Retinal pigment epithelial cell (primary cell): ENCODE results near the gene POU4F3.

Experiments
- DNase-seq: peaks from one replicate; pipeline ENCODE4 v3.0.0-alpha.2; 2010; ENCODE audit warnings: low read depth
- H3K4me3 ChIP-seq: 2 replicates; pipeline ENCODE4 v1.5.1; 2011; ENCODE audit warnings: mild to moderate bottlenecking, low read length, control low read depth, moderate library complexity
- CTCF ChIP-seq: conservative IDR thresholded peaks from 2 replicates; pipeline ENCODE4 v1.5.1; 2011; ENCODE audit warnings: low read depth, low read length, control low read depth, inconsistent platforms

The POU4F3 gene

GRCh38 chr5:146368137-146368536, 29.5 kb downstream of the POU4F3 start:
- no peak for TF ChIP-seq CTCF
- no peak overlapping the region for H3K4me3 ChIP-seq
- no peak for DNase-seq

- no peak for TF ChIP-seq CTCF
- no peak overlapping the region for H3K4me3 ChIP-seq
- DNase-seq, result peak; percentile 38
Observed at GRCh38 chr5:146369691-146370090, 31.1 kb downstream of the POU4F3 start.

DNA sequence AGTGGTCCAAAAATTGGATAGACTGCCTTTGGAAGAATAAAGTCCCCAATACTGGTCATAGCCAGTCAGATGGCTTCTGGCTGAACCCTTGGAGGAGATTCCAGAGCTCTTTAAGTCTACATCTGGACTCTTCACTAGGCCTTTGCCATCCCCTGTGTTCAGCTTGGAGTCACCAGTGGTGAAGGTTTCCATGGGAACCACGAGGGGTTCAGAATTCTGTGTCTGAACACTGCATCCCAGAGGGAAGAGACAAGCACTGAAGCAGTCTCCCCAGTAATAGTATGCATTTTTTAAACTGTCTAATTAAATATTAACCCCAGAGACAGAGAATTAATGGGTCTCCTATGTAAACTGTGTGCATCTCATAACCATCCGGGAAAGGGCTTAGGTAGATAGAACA, 38.2 kb downstream of the POU4F3 start:
- no peak for TF ChIP-seq CTCF
- H3K4me3 ChIP-seq, result no peak overlapping the region
- DNase-seq, result no peak

- TF ChIP-seq CTCF, result no peak
- H3K4me3 ChIP-seq, result no peak overlapping the region
- DNase-seq, result no peak
Observed at GRCh38 chr5:146378986-146379385, 40.3 kb downstream of the POU4F3 start.

DNA sequence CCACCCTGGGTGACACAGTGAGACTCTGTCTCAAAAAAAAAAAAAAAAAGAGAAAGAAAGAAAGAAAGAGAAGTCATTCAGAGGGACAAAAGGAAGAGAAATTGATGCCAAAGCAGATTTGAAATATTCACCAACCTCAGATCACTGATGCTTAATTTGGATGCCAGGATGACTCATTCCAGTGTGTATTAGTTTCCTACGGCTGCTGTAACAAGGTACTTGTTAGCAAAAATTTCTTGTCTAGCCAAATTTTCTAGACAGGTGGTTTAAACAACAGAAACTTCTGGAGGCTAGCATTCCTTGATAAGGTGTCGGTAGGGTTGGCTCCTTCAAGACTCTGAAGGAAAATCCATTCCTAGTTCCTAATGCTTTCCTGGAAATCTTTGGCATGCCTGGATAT, 42.1 kb downstream of the POU4F3 start:
- TF ChIP-seq CTCF, result no peak
- H3K4me3 ChIP-seq, result no peak overlapping the region
- no peak for DNase-seq

DNA sequence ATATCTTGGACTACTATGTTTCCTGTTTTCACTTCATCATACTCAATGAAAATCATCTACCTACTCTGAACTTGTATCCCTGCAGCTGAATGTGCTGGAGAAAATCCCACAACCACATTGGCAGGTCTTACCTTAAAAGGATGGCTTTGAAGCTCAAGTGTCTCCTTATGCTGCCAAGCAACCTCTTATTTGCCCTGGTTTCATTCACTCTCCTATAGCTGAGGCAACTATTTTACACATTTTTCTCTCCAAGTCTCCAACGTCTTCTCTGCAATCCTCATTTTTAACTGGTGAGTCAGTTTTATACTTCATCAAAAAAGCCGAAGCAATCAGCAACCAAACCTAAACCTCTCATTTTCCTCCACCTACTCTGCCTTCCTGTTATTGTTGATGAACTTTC, 49.7 kb downstream of the POU4F3 start:
- no peak overlapping the region for H3K4me3 ChIP-seq
- peak; percentile 46 for DNase-seq
- TF ChIP-seq CTCF, result no peak

GRCh38 chr5:146390469-146390868, 51.8 kb downstream of the POU4F3 start:
- no peak overlapping the region for H3K4me3 ChIP-seq
- no peak for DNase-seq
- TF ChIP-seq CTCF, result peak; percentile 43
